ENCODE data around the gene NCOA1.

Gene NCOA1

DNA sequence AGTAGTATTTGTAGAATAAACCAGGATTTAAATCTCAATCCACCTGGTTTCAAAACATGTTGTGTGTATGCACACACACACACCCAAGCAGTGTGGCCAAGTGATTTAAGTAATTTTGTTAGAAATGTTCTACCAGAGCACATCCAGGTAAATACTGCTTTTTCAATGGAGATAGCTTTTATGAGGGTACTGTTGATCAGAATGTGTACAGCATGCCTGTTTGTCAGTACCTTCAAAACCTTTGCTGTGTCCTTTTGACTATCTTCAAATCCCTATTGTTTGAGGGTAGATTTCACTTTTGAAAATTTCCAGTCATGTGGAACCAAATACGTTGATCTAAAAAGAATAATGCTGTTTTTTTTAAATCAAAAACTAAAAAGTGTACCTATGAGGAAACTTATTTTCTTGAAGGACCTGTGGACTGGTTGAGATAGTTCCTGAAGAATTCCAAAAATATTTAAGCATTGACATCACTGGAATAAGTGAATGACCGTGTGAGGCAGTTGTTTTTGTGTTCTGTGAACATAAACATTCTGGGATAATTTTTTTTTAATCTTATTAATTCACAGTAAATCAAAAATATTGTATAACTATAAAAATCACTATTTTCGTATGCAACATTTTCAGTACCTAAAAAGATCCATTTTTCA lies 231.2 kb downstream of the NCOA1 start:
- FAIRE-seq (peak; percentile 45), DNase-seq (ENCODE audit: extremely low spot score, insufficient read length, low read depth) (no peak)

DNA sequence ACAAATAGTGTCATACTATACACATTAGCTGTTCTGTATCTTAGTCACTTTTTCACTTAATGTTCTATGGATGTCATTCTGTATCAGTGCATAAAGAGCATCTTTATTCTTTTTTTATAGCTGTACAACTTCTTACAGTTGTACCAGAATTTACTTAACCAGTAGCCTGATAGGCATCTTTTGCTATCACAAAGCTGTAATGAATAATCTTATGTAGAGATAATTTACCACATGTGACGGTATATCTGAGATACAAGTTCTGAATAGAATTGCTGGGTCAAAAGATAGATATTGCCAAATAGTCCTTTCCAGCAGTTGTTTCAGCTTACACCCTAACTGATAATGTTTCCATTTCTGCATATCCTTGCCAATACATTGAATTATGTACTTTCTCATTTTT lies 232.1 kb downstream of the NCOA1 start:
- DNase-seq (ENCODE audit: extremely low spot score, insufficient read length, low read depth), result no peak
- FAIRE-seq, result no peak

GRCh38 chr2:24723665-24724064 lies 232.6 kb downstream of the NCOA1 start:
- DNase-seq (ENCODE audit: extremely low spot score, insufficient read length, low read depth) (no peak), FAIRE-seq (no peak)

GRCh38 chr2:24724111-24724775 lies 233.2 kb downstream of the NCOA1 start:
- FAIRE-seq, result no peak

DNA sequence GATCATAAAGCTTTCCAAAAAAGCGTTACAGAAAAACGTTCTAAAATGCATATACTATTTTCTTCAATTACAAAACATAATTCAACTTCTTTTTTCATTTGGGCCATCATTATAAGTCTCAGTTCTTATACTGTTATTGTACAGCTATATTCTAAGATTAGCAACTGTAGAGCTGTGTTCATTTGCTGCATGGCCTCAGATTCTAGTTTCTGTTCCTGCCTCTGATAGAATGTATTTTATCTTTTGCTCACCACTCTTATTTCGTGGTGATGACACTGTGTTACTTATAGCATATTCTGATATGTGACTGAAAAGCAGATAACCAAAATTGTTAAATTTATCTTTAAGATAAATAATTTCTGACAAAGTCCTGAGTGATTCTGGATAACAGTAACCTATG lies 234.9 kb downstream of the NCOA1 start:
- DNase-seq (ENCODE audit: extremely low spot score, insufficient read length, low read depth) (no peak), FAIRE-seq (no peak)

More at GRCh38 chr2:24724111-24724775, 233.2 kb downstream of the NCOA1 start:
- no peak for DNase-seq (ENCODE audit: extremely low spot score, insufficient read length, low read depth)

DNA sequence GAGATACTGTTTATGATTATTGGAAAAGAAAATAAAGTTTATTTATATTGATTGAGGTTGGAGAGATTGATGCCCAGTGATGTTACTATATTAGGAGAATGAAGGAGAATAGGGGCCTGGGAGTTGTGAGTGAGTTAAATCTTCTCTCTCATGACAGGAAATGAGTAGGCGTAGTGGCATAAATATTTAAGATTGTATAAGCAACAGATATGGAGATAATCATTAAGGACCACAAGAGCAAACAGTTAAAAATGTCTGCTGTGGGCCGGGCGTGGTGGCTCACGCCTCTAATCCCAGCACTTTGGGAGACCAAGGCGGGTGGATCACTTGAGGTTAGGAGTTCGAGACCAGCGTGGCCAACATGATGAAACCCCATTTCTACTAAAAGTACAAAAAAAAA lies 239.4 kb downstream of the NCOA1 start:
- FAIRE-seq, result no peak
- DNase-seq (ENCODE audit: extremely low spot score, insufficient read length, low read depth), result no peak

DNA sequence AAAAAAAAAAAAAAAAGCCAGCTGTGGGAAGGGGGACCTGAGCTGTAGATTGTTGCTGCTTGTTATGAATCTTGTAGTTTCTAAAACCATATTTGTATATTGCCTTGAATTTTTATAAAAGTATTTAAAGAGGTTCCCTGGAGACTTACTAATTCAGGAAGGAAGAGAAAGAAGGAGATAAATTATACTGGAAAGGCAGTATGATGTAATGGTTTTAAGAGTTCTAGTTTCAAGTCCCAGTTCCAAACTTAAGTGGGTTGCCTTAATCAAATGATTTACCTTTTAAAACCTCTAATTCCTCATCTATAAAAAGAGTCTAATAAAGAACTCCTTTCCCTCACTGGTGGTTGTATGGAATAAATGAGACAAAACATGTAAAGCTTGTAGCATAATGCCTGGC lies 240.0 kb downstream of the NCOA1 start:
- DNase-seq (ENCODE audit: extremely low spot score, insufficient read length, low read depth) (no peak), FAIRE-seq (no peak)

DNA sequence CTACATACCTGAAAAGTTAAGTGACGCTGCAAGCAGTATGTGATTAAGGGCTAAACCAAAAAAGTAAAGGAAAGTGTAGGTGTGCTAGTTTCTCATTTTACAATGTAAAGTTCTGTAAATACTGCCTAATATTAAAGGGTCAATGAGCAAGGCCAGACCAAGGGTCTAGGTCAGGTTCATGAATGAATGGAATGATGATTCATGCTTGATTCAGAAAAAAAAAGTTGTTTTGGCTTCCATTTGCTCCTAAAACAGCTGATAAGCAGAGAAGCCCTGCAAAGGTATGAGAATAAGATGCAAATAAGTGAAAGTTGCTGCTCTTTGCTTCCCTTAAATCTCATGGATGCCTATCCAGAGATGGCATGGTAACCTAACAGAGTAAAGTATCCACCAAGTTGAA lies 240.9 kb downstream of the NCOA1 start:
- no peak for DNase-seq (ENCODE audit: extremely low spot score, insufficient read length, low read depth)
- FAIRE-seq, result no peak

GRCh38 chr2:24734741-24735140 lies 243.7 kb downstream of the NCOA1 start:
- FAIRE-seq, result no peak

GRCh38 chr2:24739354-24740025 lies 248.4 kb downstream of the NCOA1 start:
- DNase-seq (ENCODE audit: extremely low spot score, insufficient read length, low read depth) (no peak), FAIRE-seq (no peak)

More at GRCh38 chr2:24734741-24735140, 243.7 kb downstream of the NCOA1 start:
- DNase-seq (ENCODE audit: extremely low spot score, insufficient read length, low read depth), result no peak

GRCh38 chr2:24740142-24740541 lies 249.1 kb downstream of the NCOA1 start:
- no peak for FAIRE-seq

DNA sequence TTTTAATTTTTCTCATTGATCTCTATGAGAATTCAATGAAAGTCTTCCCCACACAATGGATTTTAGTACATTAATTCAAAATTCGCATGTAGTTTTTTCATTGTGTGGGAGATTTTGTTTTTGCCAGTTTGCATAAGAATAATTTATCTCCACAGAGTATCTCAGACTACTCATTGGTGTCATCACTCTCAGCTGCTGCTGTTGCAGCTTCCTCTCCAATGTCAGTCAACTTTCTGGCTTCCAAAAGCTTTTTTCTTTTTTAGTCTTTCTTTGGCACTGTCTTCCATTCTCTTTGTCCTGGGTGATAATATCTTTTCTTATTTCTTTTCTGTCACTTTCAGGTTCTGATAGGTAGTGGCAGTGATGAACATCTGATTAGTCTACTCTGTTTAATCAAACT lies 251.7 kb downstream of the NCOA1 start:
- DNase-seq (ENCODE audit: extremely low spot score, insufficient read length, low read depth) (no peak), FAIRE-seq (no peak)

More at GRCh38 chr2:24740142-24740541, 249.1 kb downstream of the NCOA1 start:
- DNase-seq (ENCODE audit: extremely low spot score, insufficient read length, low read depth), result no peak

DNA sequence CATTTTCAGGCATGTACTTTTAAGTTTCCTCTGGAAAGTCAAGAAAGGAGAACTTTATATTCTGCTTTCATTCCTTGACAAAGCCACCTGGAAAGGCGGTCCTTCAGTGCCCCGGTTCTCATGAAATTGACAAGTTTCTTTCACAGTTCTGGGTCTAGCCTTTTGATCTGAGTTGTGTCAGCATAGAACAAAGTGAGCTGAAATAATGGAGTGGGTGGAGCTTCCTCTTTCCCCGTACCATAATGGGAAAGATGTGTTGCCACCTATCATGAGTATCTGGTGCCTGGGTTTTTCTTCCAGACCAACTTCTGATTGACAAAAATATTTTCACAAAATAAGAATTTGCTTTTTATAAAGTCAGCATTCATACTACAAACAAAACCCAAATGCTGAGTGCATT lies 252.9 kb downstream of the NCOA1 start:
- FAIRE-seq (no peak), DNase-seq (ENCODE audit: extremely low spot score, insufficient read length, low read depth) (no peak)

GRCh38 chr2:24744356-24744755 lies 253.3 kb downstream of the NCOA1 start:
- no peak for FAIRE-seq
- no peak for DNase-seq (ENCODE audit: extremely low spot score, insufficient read length, low read depth)

- DNase-seq (ENCODE audit: extremely low spot score, insufficient read length, low read depth) (no peak), FAIRE-seq (no peak)
These were observed 254.8 kb downstream of the NCOA1 start for GRCh38 chr2:24745825-24746224.

DNA sequence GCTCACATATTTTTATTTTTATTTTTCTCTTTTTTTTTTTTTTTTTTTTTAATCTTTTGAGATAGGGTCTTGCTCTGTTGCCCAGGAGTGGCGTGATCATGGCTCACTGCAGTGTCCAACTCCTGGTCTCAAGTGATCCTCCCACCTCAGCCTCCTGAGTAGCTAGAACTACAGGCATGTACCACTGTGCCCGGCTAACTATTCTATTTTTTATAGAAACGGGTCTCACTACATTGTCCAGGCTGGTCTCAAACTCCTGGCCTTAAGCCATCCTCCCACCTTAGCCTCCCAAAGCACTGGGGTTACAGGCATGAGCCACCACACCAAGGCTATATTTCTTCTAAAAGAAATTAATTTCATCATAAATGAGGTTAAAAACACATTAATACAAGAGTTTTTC lies 256.2 kb downstream of the NCOA1 start:
- FAIRE-seq (no peak), DNase-seq (ENCODE audit: extremely low spot score, insufficient read length, low read depth) (no peak)

- DNase-seq (ENCODE audit: extremely low spot score, insufficient read length, low read depth), result no peak
- no peak for FAIRE-seq
These were observed 258.1 kb downstream of the NCOA1 start for GRCh38 chr2:24749069-24749691.

- DNase-seq (ENCODE audit: extremely low spot score, insufficient read length, low read depth) (no peak), FAIRE-seq (no peak)
These were observed 264.1 kb downstream of the NCOA1 start for GRCh38 chr2:24754985-24755705.

DNA sequence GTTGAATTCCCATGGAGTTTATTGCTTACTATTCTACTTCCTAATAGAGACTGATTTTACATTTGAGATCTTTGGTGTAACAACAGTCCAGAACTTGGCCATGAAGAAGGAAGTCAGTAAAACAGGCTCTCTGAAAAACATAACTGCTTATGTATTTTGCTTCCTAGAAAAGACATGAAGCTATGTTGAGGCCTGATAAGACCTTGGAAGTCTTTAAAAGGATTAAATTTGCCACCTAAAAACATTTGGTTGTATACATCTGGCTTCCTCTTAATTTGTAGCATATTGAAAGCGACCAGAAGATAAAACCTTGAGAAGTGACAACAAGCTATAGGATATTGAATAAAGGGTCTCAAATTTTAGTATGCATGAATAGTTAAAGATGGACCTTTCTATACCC lies 265.7 kb downstream of the NCOA1 start:
- DNase-seq (ENCODE audit: extremely low spot score, insufficient read length, low read depth), result no peak
- FAIRE-seq, result no peak

GRCh38 chr2:24761866-24762265 lies 270.8 kb downstream of the NCOA1 start:
- no peak for DNase-seq (ENCODE audit: extremely low spot score, insufficient read length, low read depth)

More at GRCh38 chr2:24761866-24762265, 270.8 kb downstream of the NCOA1 start:
- FAIRE-seq, result no peak
